WERI-Rb-1 (cell line): ENCODE results near the gene ARPC1A.
A peak's percentile ranks its signal among the peaks of the same experiment; 100 is the strongest.
"Not testable (repeated sequence)": the region's sequence is repeated elsewhere in the genome, so short reads cannot be mapped to it uniquely, and the experiment has no call there.

Experiments used
- DNase-seq: peaks from one replicate; pipeline ENCODE4 v3.0.0-alpha.2; 2020
- H3K27ac ChIP-seq: fragments of 250-450 bp; sonication (Bioruptor Pico); 2 replicates; pipeline ENCODE4 v1.5.1; 2020; ENCODE audit warnings: mild to moderate bottlenecking, moderate library complexity
- H3K27me3 ChIP-seq: fragments of 250-450 bp; sonication (Bioruptor Pico); 2 replicates; pipeline ENCODE4 v1.5.1; 2021; ENCODE audit warnings: mild to moderate bottlenecking, low read depth, moderate library complexity; ENCODE audit not compliant: insufficient read depth, severe bottlenecking
- H3K36me3 ChIP-seq: fragments of 250-450 bp; sonication (Bioruptor Pico); 2 replicates; pipeline ENCODE4 v1.5.1; 2020; ENCODE audit warnings: mild to moderate bottlenecking, moderate library complexity
- H3K4me3 ChIP-seq: 2 replicates; pipeline ENCODE4 v1.5.1; 2011; ENCODE audit warnings: low read depth, mild to moderate bottlenecking, control low read depth, low read length
- H3K9me3 ChIP-seq: fragments of 250-450 bp; sonication (Bioruptor Pico); 2 replicates; pipeline ENCODE4 v1.5.1; 2021; ENCODE audit warnings: mild to moderate bottlenecking, moderate library complexity; ENCODE audit not compliant: severe bottlenecking
- TF ChIP-seq, protein P1 (sequence below): IDR thresholded peaks from 2 replicates; pipeline ENCODE4 v1.5.1; 2011; ENCODE audit warnings: low read depth, mild to moderate bottlenecking, control low read depth, inconsistent platforms, low read length

The ARPC1A gene

DNA sequence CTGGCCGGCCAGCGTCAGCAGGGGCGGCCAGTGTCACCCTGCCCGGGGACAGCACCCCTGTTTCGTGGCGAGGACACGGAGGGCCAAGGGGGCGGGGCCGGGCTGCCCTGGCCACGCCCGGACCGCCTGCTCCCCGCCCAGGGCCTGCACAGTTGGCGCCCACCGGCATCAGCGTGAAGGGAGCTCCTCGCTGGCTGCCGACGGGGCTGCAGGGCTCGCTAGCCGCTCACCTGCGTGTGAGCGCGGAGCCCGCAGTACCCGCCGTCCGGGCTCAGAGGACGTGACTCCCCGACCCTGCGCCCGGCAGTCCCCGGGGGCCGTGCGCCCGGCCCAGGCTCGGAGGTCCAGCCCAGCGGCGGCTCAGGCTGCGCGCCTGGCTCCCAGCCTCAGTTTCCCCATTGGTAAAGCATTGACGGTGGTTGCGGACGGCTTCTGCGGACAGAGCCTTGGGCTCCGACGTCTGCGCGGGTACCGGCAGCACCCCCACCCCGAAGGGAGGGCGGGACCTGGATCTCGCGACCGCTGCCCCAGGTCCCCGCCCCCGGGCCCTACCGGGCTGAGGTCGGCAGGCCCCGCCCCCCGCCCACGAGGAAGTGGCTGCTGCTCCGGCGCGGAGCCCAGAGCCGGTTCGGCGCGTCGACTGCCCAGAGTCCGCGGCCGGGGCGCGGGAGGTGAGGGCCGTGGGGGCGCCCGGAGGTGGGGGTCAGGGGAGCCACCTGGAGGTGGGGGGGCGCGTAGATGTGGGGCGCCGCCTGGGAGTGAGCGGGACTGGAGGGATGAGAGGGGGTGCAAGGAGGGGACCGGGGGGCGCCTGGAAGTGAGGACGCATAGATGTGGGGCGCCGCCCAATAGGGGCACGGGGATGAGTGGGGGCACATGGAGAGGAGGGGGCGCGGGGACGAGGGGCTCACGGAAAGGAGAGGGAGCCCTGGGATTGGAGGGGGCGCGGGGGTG lies 48.7 kb downstream of the ARPC1A start, which contains the start of gene ARPC1B:
TSS of gene ARPC1B (plus strand) at position 620 of the 954 bp plus-strand sequence. CDS start 10,985 bp downstream, outside the sequence.
- Histone ChIP-seq H3K9me3 (no peaks in the 10 kb centered on the region), H3K4me3 (peak within 1 kb of the TSS; percentile 72), H3K27me3 (no peaks in the 10 kb centered on the region), H3K36me3 (no peaks in the 10 kb centered on the region), H3K27ac (peak within 1 kb of the TSS; percentile 42)
- TF ChIP-seq, protein P1, sequence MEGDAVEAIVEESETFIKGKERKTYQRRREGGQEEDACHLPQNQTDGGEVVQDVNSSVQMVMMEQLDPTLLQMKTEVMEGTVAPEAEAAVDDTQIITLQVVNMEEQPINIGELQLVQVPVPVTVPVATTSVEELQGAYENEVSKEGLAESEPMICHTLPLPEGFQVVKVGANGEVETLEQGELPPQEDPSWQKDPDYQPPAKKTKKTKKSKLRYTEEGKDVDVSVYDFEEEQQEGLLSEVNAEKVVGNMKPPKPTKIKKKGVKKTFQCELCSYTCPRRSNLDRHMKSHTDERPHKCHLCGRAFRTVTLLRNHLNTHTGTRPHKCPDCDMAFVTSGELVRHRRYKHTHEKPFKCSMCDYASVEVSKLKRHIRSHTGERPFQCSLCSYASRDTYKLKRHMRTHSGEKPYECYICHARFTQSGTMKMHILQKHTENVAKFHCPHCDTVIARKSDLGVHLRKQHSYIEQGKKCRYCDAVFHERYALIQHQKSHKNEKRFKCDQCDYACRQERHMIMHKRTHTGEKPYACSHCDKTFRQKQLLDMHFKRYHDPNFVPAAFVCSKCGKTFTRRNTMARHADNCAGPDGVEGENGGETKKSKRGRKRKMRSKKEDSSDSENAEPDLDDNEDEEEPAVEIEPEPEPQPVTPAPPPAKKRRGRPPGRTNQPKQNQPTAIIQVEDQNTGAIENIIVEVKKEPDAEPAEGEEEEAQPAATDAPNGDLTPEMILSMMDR, result no peak
- peak; percentile 65 for DNase-seq

DNA sequence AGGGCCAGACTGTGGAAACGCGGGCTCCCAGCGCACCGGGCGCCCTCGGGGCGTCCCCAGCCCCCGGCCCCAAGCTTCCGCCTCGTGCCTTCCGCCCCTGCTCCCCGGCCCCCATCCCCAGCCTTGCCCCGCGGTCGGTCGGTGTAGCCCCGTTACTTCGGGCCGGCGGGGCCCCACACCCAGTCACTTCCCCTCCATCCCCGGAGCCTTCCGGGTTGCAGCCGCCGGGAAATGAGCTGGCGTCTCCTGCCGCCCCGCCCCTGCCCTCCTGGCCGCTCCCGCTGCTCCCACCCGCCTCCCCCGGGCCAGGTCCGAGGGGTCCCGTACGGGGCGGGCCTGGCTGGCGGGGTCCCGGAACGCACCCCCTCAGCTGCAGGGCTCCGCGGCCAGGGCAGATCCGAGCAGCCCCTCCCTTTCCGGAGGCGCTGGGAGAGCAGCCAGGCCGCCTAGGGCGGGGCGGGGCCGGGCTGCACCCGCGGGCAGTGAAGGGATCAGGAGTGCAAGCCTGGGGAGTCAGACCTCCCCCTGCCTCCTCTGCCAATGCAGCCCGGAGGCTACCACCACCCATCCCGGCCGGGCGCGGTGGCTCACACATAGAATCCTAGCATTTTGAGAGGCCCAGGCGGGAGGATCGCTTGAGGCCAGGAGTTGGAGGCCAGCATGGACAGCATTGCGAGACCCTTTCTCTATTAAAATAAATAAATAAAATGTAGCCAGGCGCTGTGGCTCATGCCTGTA lies 49.5 kb downstream of the ARPC1A start:
- DNase-seq, result peak; percentile 67
- no peaks in the 10 kb centered on the region for H3K9me3 ChIP-seq
- TF ChIP-seq, protein P1, result no peak
- no peaks in the 10 kb centered on the region for H3K36me3 ChIP-seq
- no peaks in the 10 kb centered on the region for H3K27me3 ChIP-seq
- no peak overlapping the region for H3K27ac ChIP-seq
- H3K4me3 ChIP-seq, result peak overlapping the region; percentile 72

DNA sequence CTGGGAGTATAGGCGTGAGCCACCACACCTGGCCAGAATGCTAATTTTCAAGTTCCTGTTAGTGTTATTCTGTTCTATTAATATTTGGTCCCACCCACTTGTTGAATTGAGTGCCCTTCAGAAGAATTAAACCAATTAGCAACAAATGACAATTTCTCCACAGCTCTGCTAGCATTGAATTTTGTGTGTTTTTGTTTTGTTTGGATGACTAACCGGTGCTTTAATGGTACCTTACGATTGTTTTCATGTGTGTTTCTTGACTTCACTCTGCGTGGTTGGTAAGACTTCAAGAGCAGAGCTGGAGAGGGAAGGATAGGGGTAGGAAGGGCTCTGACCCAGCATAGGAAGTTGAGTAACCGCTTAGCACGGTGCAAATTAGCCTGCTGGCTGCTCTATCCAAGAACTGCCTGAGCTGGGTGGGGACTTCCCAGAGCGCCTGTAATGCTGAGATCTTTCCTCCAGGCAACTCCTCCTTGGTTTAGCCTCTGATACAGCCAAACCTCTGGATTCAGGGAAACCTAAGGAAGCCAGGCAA lies 53.4 kb downstream of the ARPC1A start:
- no peaks in the 10 kb centered on the region for H3K9me3 ChIP-seq
- H3K36me3 ChIP-seq, result no peaks in the 10 kb centered on the region
- H3K27me3 ChIP-seq, result no peaks in the 10 kb centered on the region
- no peak overlapping the region for H3K4me3 ChIP-seq
- no peak for DNase-seq
- H3K27ac ChIP-seq, result no peak overlapping the region
- TF ChIP-seq, protein P1, result no peak

DNA sequence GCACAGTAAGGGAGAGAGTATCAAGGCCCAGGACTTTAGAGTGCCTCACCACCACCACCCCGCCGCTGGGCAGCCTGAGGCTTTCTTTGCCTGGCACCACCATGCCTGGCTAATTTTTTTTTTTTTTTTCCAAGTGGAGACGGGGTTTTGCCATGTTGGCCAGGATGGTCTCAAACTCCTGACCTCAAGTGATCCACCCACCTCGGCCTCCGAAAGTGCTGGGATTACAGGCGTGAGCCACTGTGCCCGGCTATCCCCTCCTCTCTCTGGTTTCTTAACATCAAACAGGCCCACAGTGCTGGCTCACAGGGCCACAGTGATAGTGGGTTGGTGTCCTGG lies 54.0 kb downstream of the ARPC1A start:
- not testable (repeated sequence) for DNase-seq, H3K9me3 ChIP-seq, H3K4me3 ChIP-seq, H3K36me3 ChIP-seq, H3K27ac ChIP-seq, H3K27me3 ChIP-seq

DNA sequence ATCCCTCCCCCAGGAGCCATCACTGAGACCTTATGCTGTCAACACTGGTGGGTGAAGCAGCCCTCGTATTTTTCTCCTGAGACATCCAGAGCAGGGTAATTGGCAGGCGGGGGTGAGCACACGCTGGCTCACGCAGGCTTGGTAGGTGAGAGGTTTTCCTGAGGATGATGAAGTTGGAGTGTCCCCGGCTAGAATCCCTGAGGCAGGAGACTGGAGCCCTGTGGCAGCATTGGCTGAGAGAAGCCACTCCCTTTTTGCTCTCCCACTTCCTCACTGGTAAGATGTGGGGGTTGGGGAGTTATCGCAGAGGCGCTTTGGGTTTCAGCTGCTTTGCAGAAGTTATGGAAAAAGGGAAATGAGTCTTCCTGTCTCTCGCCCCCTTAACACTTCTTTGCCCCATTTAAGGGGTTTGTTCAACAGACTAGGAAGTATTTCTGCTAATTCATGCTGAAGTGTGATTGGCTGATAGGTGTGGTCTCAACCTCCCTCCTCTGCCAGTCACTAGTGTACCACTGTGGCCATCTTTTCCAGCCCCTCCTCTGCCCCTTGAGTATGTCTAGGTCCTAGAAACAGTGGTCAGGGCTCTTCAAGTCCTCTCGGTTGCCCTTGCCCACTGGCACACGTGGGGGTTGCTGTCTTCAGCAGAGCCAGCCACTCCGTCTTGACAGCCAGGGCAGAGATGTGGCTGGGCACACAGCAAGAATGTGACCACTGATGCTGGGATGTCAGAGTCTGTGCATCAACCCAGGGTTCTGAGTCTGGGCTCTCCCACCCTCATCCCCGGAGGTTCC lies 54.5 kb downstream of the ARPC1A start:
- Histone ChIP-seq H3K4me3 (no peak overlapping the region), H3K27me3 (no peaks in the 10 kb centered on the region), H3K36me3 (no peaks in the 10 kb centered on the region), H3K27ac (no peak overlapping the region), H3K9me3 (no peaks in the 10 kb centered on the region)
- DNase-seq, result no peak
- TF ChIP-seq, protein P1, result no peak
